ENCODE results near the gene PTGS2.

DNA sequence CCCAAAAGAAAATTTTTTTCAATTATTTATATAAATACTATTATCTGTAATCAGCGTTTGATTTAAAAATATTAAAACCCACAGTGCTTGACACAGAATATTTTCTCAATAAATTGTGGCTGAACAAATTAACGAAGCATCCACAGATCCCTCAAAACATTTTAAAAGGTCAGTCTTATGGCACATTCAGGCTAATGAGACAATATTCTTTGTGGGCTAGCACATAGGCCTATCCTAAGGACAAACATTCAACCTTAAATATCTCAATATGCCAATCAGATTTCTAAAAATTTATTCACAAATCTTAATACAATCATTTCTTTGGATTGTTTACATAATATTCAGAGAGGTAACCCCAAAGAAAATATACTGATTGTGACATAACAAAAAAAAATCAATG lies 8.1 kb downstream of the PTGS2 start:
- TF ChIP-seq, protein P1, sequence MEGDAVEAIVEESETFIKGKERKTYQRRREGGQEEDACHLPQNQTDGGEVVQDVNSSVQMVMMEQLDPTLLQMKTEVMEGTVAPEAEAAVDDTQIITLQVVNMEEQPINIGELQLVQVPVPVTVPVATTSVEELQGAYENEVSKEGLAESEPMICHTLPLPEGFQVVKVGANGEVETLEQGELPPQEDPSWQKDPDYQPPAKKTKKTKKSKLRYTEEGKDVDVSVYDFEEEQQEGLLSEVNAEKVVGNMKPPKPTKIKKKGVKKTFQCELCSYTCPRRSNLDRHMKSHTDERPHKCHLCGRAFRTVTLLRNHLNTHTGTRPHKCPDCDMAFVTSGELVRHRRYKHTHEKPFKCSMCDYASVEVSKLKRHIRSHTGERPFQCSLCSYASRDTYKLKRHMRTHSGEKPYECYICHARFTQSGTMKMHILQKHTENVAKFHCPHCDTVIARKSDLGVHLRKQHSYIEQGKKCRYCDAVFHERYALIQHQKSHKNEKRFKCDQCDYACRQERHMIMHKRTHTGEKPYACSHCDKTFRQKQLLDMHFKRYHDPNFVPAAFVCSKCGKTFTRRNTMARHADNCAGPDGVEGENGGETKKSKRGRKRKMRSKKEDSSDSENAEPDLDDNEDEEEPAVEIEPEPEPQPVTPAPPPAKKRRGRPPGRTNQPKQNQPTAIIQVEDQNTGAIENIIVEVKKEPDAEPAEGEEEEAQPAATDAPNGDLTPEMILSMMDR (IDR thresholded peaks at IDR 0.05): no peak
- no peak for TF ChIP-seq POLR2A (IDR thresholded peaks at IDR 0.05)

Measured in heart left ventricle (tissue), 13 donors.